22Rv1 (cell line): ENCODE results near the gene ADIPOQ.

ENCODE experiments used
- CTCF ChIP-seq: fragments of 450-650 bp; IDR thresholded peaks from 2 replicates; pipeline ENCODE4 v1.5.1; 2017; ENCODE audit warnings: mild to moderate bottlenecking
- ZFX ChIP-seq: fragments of 450-650 bp; IDR thresholded peaks from 2 replicates; pipeline ENCODE4 v1.6.1; 2017; ENCODE audit warnings: antibody characterized with exemption, borderline replicate concordance

DNA sequence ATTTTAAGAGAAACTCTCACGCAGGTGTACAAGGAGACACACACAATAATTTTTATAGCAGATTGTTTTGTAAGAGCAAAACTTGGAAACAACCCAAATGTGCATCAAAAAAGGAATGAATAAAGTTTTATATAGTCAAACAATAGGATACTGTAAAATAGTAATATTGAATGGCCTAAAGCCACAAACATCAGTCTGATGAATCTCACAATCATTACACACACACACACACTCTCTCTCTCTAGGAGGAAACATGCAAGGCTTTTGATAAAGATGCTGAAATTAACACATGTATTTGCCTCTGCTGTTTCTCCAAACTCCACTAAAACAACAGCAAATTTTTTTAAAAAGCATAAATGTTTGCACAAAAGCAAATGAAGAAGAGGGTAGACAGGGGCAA lies 37.3 kb downstream of the ADIPOQ start:
- TF ChIP-seq CTCF (no peak), ZFX (no peak)
